ENCODE results near the gene RUBCN.
"Not testable (repeated sequence)": the region's sequence is repeated elsewhere in the genome, so short reads cannot be mapped to it uniquely, and the experiment has no call there.

RUBCN gene

GRCh38 chr3:197654998-197655330, 81.7 kb downstream of the RUBCN start:
- not testable (repeated sequence) for DNase-seq

GRCh38 chr3:197654090-197654997, 82.4 kb downstream of the RUBCN start:
- DNase-seq, result not testable (repeated sequence)

GRCh38 chr3:197652860-197653259, 83.8 kb downstream of the RUBCN start:
- not testable (repeated sequence) for DNase-seq

DNA sequence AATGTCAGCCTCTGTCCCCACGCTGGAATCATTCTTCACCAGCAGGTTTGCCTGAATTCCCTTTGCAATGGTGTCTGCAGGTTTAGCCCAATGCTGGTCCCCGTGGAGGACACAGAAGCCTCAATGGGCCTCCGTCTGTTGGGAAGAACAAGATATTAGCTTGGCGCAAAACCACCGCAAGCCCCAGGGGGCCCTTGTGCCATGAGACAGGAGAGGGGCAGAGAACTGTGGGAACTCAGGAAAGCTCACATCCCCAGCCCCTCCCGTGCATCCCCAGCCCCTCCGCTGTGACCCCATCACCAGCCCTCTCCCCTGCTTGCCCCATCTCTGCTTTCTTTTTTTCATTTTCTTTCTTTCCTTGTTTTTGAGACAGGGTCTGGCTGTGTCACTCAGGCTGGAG, 89.1 kb downstream of the RUBCN start:
- DNase-seq, result not testable (repeated sequence)

DNA sequence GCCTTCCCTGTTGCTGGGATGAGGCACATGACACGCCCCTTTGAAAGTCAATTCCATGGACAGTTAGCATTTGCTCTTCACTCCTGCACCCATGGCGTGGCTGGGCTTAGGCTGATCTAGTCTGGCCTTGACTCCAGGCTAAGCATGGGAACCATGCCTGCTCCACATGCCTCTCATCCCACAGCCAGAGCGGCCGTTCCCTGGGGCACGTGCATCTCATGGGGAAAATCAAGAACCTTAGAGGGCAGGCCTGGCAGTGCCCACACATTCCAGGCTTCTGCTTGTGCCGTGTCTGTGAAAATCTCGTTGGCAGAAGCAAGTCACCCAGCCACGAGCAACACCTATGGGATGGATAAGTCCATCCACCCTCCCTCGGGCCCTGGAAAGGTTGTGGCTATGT, 89.5 kb downstream of the RUBCN start:
- DNase-seq, result not testable (repeated sequence)

GRCh38 chr3:197646294-197646693, 90.4 kb downstream of the RUBCN start:
- not testable (repeated sequence) for DNase-seq

- DNase-seq, result not testable (repeated sequence)
Measured at GRCh38 chr3:197637556-197637955, 99.1 kb downstream of the RUBCN start.

DNA sequence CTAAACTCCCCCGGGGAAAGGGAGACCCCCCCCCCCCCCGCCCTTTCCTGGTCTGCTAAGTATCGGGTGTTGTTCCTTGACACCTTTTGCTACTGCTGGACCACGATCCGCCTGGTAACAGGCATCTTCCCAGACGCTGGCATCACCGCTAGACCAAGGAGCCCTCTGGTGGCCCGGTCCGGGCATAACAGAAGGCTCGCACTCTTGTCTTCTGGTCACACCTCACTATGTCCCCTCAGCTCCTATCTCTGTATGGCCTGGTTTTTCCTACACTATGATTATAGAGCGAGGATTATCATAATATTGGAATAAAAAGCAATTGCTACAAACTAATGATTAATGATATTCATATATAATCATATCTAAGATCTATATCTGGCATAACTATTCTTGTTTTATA, 104.7 kb downstream of the RUBCN start:
- DNase-seq, result not testable (repeated sequence)

DNA sequence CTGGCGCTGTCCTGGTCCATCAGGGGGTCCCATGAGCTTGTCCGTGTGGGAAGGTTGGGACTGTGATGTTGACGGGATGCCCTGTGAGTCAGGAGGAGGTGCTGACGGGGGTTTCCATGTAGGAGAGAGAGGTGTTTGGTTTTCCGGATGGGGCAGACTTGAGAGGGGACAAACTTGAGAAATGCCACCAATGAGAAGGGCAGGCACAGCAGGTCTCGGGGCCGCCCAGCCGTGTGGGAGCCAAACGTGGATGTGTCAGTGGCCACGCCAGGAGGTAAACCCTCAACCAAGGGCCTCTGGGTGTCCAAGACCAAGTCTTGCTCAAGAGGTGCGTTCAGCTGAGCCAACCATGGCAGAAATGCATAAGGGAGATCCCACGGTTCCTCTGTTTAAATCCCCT, 105.9 kb downstream of the RUBCN start:
- DNase-seq, result not testable (repeated sequence)

- DNase-seq, result not testable (repeated sequence)
Measured at GRCh38 chr3:197629286-197629685, 107.4 kb downstream of the RUBCN start.

DNA sequence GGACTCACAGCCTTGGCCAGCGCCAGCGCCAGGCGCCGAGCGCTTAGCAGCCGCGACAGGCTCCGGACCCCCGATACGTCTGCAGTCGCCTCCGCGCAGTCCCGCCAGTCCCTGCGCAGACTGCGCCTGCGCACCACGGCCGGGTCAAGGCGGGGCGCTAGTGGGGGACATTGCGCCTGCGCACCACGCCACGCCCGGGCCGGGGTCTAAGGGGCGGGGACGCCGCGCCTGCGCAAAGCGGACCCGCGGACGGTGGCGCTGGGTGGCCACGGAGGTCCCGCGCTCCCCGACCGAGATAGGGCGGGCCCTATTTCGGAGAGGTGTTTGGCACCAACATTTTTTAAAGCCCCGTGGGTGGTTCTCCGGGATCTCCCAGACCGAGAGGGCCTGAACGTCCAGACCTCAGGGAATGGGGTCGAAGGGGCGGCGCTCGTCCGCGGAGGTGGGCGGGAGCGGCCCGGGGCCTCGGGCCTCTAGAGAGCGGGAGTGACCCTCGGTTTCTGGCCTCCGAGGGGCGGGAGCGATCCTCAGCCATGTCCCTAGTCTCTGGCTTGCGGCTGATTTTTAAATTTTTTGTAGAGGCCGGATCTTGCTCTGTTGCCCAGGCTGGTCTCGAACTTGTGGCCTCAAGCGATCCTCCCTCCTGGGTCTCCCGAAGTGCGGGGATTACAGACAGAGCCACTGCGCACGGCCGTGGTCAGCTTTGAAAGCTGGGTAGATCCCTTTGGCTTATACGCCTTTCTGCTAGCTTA, 108.8 kb downstream of the RUBCN start:
- not testable (repeated sequence) for DNase-seq

- not testable (repeated sequence) for DNase-seq
Measured at GRCh38 chr3:197627158-197627771, 109.4 kb downstream of the RUBCN start.

DNA sequence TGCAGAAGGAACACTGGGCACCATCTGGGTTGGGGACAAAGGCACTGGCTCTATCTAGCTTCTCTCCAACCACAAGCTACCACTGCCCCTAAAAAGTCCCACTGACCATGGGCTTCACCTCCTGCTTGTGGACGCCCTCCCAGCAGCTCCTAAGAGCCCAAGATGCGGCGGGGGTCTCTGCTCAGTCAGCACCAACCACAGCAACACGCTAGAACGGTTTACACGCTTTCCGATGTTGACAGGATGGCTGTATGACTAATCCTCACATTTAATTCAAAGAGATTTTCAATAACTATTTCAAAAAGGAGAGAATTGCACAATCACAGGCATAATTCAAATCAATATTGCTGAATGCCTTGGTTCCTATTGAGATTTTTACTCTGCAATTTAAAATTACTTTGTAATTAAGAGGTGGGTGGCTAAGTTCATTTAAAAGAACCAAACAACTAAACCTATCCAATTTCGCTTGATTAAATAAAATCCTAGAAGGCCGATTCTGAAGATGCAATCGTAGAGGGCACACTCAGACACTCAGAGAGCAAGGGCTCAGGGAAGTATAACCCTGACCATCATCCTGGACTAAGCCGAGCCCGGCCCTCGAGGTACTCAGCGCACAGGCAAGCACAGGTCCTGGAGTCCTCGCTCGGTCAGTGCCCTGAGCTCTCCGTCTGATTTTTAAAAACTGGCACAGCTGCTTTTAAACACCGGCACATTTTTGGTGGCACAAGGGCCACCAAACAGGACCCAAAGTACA, 110.1 kb downstream of the RUBCN start:
- DNase-seq, result not testable (repeated sequence)

DNA sequence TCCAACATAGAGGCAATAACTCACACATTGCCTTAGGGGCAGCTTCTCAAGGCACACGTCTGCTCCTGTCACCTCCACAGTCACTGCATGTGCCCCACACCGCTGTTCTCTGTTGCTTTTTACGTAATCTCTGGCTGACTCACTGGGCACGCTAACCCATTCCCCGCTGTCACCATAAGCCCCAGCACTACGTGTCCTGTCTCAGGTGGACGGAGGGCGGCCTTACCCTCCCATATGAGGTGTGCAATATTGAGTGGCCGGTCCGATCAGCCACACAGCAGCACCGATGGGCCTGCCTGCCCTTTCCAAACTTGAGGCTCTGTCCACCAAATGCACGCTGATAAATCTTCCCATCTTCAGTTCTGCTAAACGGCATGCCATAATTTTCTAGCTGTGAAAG, 115.2 kb downstream of the RUBCN start:
- not testable (repeated sequence) for DNase-seq
